ENCODE measurements around the gene RIN3. TPM values are rescaled to one million over a fixed set of nuclear protein-coding genes. Genes with fewer than 3 reads are reported as not detected.

The RIN3 gene
- total RNA-seq = 10 to 100 TPM in 1 of 2 donors, 1 to 10 TPM in 1; 6.6 to 11.8 TPM

GRCh38 chr14:92513204-92513965 lies at the start of gene RIN3:
RIN3 (plus strand) TSS chr14:92513781; CDS start chr14:92513933, 152 bp downstream.
- no peak for TF ChIP-seq CTCF (IDR thresholded peaks at IDR 0.05)
- Histone ChIP-seq H3K27ac (peak within 1 kb of the TSS; percentile 79 to 85), H3K9me3 (no peaks in the 10 kb centered on the region), H3K4me3 (peak within 1 kb of the TSS; percentile 69 to 75), H3K27me3 (no peaks in the 10 kb centered on the region), H3K4me1 (peaks cover 0 to 28% of the 10 kb centered on the region in 2 donors), H3K36me3 (no peaks in the 10 kb centered on the region)
- DNase-seq (ENCODE audit: low spot score) = no peak

GRCh38 chr14:92464156-92464555 lies 49.4 kb upstream of the RIN3 start:
- peaks cover 0 to 20% of the 10 kb centered on the region in 2 donors for H3K4me1 ChIP-seq
- no peak for TF ChIP-seq CTCF (IDR thresholded peaks at IDR 0.05)
- H3K4me3 ChIP-seq = no peak overlapping the region
- peak; percentile 54 for DNase-seq (ENCODE audit: low spot score)
- H3K27me3 ChIP-seq = no peaks in the 10 kb centered on the region
- no peak overlapping the region for H3K27ac ChIP-seq
- no peaks in the 10 kb centered on the region for H3K36me3 ChIP-seq
- H3K9me3 ChIP-seq = peaks cover 0 to 12% of the 10 kb centered on the region in 2 donors

- Histone ChIP-seq H3K36me3 (no peaks in the 10 kb centered on the region), H3K27me3 (no peaks in the 10 kb centered on the region), H3K27ac (no peak overlapping the region), H3K4me1 (peaks cover 0 to 20% of the 10 kb centered on the region in 2 donors), H3K4me3 (no peak overlapping the region), H3K9me3 (peaks cover 0 to 16% of the 10 kb centered on the region in 2 donors)
- TF ChIP-seq CTCF (IDR thresholded peaks at IDR 0.05) = no peak
- DNase-seq (ENCODE audit: low spot score) = peak; percentile 23
Observed at GRCh38 chr14:92464716-92465115, 48.9 kb upstream of the RIN3 start.

- TF ChIP-seq CTCF (IDR thresholded peaks at IDR 0.05) = no peak
- H3K9me3 ChIP-seq = peaks cover 0 to 19% of the 10 kb centered on the region in 2 donors
- H3K27ac ChIP-seq = no peak overlapping the region
- DNase-seq (ENCODE audit: low spot score) = peak; percentile 50
- H3K27me3 ChIP-seq = no peaks in the 10 kb centered on the region
- no peaks in the 10 kb centered on the region for H3K36me3 ChIP-seq
- peaks cover 0 to 13% of the 10 kb centered on the region in 2 donors for H3K4me1 ChIP-seq
- H3K4me3 ChIP-seq = no peak overlapping the region
Observed at GRCh38 chr14:92465353-92466055, 48.1 kb upstream of the RIN3 start.

- peaks cover 0 to 7% of the 10 kb centered on the region in 2 donors for H3K4me1 ChIP-seq
- no peak overlapping the region for H3K27ac ChIP-seq
- H3K27me3 ChIP-seq = no peaks in the 10 kb centered on the region
- H3K9me3 ChIP-seq = peaks cover 0 to 19% of the 10 kb centered on the region in 2 donors
- H3K4me3 ChIP-seq = no peak overlapping the region
- DNase-seq (ENCODE audit: low spot score) = peak; percentile 43
- TF ChIP-seq CTCF (IDR thresholded peaks at IDR 0.05) = no peak
- no peaks in the 10 kb centered on the region for H3K36me3 ChIP-seq
Observed at GRCh38 chr14:92466059-92466458, 47.5 kb upstream of the RIN3 start.
